ENCODE measurements around the gene CHCHD4.
"Not testable (repeated sequence)": the region's sequence is repeated elsewhere in the genome, so short reads cannot be mapped to it uniquely, and the experiment has no call there.

The CHCHD4 gene

DNA sequence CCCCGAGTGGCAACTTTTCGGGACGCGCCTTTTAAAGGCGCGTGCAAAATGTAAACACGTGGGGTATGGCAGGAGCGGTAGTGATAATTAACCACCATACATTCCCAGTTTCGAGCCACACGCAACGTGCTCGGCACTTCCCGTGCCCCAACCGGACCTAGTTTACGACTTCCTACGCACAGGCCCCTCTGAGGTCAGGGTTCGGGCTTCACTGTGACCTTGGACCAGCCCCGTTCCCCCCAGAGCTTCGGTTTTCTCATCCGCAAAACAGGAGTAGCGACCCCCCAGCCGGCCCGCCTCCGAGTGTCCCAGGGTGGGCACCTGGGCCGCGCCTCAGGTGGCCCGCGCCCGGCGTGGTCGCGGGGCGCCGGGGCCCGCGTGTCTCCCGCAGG lies 451 bp downstream of the CHCHD4 start:
- H3K27ac Mint-ChIP-seq = no peak overlapping the region
- peaks cover 49% of the 10 kb centered on the region for H3K36me3 Mint-ChIP-seq (ENCODE audit: low read depth)
- peak; percentile 51 for DNase-seq
- H3K4me3 Mint-ChIP-seq = peak overlapping the region; percentile 100
- no peaks in the 10 kb centered on the region for H3K9me3 Mint-ChIP-seq
- TF ChIP-seq, protein P1, sequence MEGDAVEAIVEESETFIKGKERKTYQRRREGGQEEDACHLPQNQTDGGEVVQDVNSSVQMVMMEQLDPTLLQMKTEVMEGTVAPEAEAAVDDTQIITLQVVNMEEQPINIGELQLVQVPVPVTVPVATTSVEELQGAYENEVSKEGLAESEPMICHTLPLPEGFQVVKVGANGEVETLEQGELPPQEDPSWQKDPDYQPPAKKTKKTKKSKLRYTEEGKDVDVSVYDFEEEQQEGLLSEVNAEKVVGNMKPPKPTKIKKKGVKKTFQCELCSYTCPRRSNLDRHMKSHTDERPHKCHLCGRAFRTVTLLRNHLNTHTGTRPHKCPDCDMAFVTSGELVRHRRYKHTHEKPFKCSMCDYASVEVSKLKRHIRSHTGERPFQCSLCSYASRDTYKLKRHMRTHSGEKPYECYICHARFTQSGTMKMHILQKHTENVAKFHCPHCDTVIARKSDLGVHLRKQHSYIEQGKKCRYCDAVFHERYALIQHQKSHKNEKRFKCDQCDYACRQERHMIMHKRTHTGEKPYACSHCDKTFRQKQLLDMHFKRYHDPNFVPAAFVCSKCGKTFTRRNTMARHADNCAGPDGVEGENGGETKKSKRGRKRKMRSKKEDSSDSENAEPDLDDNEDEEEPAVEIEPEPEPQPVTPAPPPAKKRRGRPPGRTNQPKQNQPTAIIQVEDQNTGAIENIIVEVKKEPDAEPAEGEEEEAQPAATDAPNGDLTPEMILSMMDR (IDR thresholded peaks at IDR 0.05) = no peak
- peaks cover 4% of the 10 kb centered on the region for H3K27me3 Mint-ChIP-seq (ENCODE audit: low read depth, poor library complexity)
- peaks cover 43% of the 10 kb centered on the region for H3K4me1 Mint-ChIP-seq

DNA sequence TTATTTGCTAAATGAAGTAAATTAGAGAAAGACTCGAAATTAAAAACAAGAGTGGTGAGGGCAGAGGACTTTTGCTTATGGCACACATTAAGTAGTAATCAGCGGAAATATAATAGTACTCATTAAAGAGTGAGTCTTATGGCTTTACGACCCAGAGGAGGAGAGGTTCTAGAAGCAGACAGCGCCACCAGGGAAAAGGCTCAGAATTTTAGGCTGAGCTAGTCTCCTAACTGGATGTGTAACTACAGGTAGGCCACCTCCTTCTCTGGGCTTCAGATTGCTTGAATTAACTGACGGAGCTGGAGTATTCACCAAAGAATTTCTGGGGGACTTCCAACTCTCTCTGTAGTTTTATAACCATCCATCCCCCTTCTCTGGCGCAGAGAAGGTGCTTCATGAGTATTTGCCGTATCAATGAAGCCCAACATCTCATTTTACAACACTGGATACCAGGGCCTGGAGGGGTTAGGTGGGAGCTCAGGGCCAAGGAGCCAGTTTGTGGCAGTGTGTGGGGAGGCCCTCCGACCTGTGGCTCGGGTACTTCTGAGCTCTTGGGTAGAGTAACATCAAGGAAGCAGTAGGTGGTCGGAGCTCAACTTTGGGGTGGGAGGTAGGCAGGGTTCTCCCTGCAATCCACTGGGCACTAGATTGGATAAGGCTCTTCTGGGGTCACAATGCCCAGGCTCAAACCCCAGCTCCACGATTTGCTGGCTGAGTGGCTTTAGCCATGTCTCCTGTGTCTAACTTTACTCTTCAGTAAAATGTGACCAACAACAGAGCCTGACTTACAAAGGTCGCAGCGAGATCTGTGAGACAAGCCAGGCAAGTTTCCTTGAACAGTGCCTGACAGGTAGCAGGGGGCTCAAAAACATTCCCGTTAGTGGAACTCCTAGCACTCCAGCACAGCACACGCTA lies 1.1 kb downstream of the CHCHD4 start:
- TF ChIP-seq, protein P1 (IDR thresholded peaks at IDR 0.05) = no peak
- H3K9me3 Mint-ChIP-seq = no peaks in the 10 kb centered on the region
- peaks cover 4% of the 10 kb centered on the region for H3K27me3 Mint-ChIP-seq (ENCODE audit: low read depth, poor library complexity)
- no peak for DNase-seq
- no peak overlapping the region for H3K27ac Mint-ChIP-seq
- peaks cover 43% of the 10 kb centered on the region for H3K4me1 Mint-ChIP-seq
- peak overlapping the region; percentile 100 for H3K4me3 Mint-ChIP-seq
- H3K36me3 Mint-ChIP-seq (ENCODE audit: low read depth) = peaks cover 42% of the 10 kb centered on the region

DNA sequence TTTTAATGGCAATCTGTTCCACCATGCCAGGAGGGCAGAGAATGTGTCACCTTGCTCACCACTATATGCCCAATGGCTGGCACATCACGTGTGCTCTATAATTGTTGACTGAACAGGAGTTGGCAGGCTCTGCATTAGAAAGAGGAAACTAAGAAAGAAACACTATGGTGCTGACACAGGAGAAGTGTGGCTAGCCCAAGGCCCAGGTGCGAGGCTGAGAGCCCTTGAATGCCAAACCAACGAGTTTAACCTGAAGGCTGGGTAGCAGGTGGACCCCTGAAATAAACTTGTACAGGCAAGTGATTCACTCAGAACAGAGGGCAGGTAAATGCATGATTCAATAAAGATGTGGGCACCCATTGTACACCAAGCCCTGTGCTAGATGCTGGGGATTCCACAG lies 2.4 kb downstream of the CHCHD4 start:
- no peak for DNase-seq
- Mint-ChIP-seq H3K27me3 (ENCODE audit: low read depth, poor library complexity) (peaks cover 4% of the 10 kb centered on the region), H3K36me3 (ENCODE audit: low read depth) (peaks cover 30% of the 10 kb centered on the region), H3K4me1 (peaks cover 40% of the 10 kb centered on the region), H3K9me3 (no peaks in the 10 kb centered on the region), H3K27ac (no peak overlapping the region), H3K4me3 (peak overlapping the region; percentile 100)
- TF ChIP-seq, protein P1 (IDR thresholded peaks at IDR 0.05) = no peak

DNA sequence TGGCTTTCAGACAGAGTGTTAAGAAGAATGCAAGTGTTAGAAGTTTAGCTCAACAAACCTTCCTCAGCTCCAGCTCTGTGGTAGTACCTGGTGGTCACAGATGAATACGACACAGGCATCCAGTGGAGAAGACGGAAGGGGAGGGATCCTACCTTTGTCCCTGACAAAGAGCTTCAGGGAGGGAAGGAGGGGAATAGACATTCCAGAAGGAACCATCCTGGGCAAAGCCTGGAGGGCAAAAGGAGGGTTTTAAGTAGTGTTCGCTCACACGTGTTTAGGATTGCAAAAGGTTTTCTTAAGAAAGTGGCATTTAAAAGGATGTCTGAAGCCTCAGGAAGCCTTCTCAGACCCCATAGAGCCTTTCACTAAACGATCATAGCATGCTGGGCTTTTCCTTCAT lies 2.8 kb downstream of the CHCHD4 start:
- TF ChIP-seq, protein P1 (IDR thresholded peaks at IDR 0.05) = no peak
- Mint-ChIP-seq H3K4me3 (peak overlapping the region; percentile 100), H3K9me3 (no peaks in the 10 kb centered on the region), H3K4me1 (peaks cover 36% of the 10 kb centered on the region), H3K36me3 (ENCODE audit: low read depth) (peaks cover 29% of the 10 kb centered on the region), H3K27me3 (ENCODE audit: low read depth, poor library complexity) (peaks cover 4% of the 10 kb centered on the region), H3K27ac (no peak overlapping the region)
- no peak for DNase-seq

DNA sequence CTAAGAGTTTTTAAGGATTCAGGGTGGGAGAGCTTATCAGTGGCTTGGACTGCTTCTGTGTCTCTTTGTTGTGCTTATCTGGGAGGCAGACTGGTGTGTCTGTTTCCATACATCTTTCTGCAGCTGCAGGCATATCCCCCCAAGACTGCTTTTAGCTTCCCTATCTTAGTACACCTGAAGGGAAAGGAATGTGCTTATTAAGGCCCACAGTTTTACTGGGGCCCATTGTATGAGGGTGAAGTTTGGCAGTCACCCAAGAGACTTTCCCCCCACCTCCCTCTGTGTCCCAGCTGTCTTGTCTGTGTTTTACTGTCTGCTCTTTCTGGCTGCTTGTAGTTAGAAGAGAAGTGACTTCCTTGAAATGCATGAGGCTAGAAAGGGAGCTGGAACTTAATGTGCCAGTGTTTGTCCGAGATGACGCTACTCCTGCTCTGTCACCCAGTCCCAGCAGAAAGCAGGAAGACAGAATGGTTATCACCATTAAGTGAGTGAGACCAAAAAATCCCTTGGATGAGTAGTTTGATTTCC lies 3.7 kb downstream of the CHCHD4 start:
- H3K27me3 Mint-ChIP-seq (ENCODE audit: low read depth, poor library complexity); H3K9me3 Mint-ChIP-seq; H3K4me3 Mint-ChIP-seq; DNase-seq; H3K27ac Mint-ChIP-seq: not testable (repeated sequence)
- peaks cover 29% of the 10 kb centered on the region for H3K36me3 Mint-ChIP-seq (ENCODE audit: low read depth)
- H3K4me1 Mint-ChIP-seq = peaks cover 28% of the 10 kb centered on the region

DNA sequence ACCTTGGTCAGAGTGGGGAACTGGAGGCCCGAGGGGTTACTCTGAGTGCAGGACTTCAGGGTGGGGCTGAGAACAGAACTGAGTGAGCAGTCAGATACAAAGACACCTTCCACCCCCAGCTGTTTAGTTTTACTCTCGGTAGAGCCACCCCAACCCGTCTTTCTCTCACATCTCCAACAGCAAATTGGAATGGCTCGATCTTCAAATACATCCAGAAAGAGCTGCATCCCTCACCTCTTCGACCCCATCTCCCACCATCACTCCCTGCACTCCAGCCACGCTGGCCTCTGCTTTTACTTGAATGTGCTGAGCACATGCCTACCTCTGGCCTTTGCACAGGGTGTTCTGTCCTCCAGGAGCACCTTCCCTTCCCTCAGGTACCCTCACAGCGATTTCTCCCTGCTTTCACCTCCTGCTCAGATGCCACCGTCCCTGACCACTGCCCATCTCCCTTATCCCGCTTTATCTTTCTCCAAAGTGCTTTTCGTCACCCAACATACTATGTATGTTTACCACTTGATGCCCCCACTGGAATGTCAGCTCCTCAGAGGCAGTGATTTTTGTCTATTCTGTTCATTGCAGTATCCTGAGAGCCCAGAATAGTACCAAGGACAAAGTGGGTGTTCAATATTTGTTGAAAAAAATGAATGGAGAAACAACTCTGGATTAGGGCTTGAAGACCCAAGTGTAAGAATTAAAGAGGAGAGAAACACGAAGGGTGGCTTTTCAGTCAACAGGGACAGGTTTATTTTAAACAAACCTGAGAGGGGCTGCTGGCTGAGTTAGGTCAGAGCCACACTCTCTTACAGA lies 4.4 kb downstream of the CHCHD4 start:
- peaks cover 4% of the 10 kb centered on the region for H3K27me3 Mint-ChIP-seq (ENCODE audit: low read depth, poor library complexity)
- no peaks in the 10 kb centered on the region for H3K9me3 Mint-ChIP-seq
- H3K36me3 Mint-ChIP-seq (ENCODE audit: low read depth) = peaks cover 29% of the 10 kb centered on the region
- peaks cover 21% of the 10 kb centered on the region for H3K4me1 Mint-ChIP-seq
- DNase-seq = no peak
- TF ChIP-seq, protein P1 (IDR thresholded peaks at IDR 0.05) = no peak
- H3K4me3 Mint-ChIP-seq = no peak overlapping the region
- no peak overlapping the region for H3K27ac Mint-ChIP-seq
